ENCODE measurements around the gene ZNF189.

ZNF189 gene

GRCh38 chr9:101427358-101427757, 28.7 kb downstream of the ZNF189 start:
- no peak for FAIRE-seq

DNA sequence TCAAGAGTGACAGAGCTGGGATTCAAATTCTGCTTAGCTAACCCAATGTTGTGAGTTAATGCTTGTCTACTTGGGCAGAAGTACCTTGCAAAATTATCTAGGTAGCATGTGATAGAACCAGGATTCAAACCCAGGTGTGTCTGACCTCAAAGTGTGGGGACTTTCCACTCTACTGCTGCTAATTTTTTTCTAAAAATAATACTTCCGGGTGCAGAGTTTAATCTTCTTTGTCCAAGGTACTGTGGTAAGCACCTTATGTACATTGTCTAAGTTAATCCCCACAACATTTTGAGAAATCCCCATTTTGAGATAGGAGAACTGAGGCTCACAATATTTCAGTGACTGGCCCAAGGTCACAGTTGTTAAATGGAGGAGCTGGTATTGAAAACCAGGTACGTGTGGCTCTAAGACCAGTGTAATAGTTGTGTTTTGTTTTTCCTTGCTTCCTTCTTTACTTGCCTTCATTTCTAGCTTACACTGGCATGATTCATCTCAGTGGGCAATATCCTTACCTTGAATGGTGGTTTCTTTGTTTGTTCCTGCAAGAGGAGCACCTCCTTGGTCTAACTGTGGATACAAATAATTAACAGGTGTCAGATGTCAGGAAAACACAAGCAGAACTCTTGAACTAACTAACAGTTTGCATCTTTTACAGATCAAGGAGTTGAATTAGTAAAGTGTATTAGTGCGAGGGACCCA, 29.5 kb downstream of the ZNF189 start:
- no peak for FAIRE-seq

GRCh38 chr9:101428909-101429308, 30.3 kb downstream of the ZNF189 start:
- FAIRE-seq = no peak

- FAIRE-seq = no peak
Measured at GRCh38 chr9:101429736-101430135, 31.1 kb downstream of the ZNF189 start.

- no peak for FAIRE-seq
Measured at GRCh38 chr9:101432171-101432570, 33.5 kb downstream of the ZNF189 start.

DNA sequence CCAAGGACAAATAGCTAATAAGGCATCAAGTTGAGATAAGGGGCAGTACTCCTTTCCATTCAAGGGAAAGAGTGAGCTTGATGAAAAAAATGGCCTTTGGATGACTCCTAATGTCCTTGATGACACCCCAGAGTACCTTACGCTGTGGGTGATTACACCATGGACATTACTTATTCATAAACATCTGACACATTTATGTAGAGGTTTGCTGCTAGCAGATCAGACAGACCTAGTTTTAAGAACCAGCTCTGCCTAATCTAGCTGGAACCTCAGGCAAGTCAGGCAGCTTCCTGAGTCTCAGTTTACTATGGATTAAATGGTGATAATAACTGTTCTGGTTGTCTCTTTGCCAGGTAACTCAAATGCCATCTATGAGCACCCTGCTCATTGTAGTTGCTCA, 34.1 kb downstream of the ZNF189 start:
- FAIRE-seq = no peak

GRCh38 chr9:101433229-101433628, 34.6 kb downstream of the ZNF189 start:
- no peak for FAIRE-seq

- FAIRE-seq = no peak
Measured at GRCh38 chr9:101434998-101435397, 36.3 kb downstream of the ZNF189 start.

GRCh38 chr9:101435601-101436079, 37.0 kb downstream of the ZNF189 start, which contains the start of gene ALDOB:
TSS of gene ALDOB (minus strand) at chr9:101435774. CDS start at chr9:101430887, 4,887 bp downstream.
- FAIRE-seq = no peak

DNA sequence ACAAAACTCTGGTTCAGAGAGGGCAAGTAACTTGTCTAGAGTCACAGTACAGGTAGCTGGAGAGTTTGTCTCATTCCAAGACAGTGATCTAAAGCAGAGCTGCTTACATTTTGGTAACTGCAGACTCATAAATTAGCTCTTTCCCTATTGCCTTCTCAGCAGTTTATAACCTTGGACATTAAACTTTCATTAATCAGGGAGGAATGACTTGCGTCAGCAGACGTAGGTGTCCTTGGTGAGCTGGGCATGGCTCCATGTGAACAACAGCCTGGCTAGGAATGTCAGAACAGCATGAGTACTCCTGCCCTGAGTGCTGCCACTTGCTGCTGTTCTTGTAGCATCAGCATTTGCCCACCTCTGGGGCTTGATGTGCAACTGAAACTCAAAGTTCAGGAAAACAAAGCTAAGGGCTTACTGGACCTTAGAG, 39.2 kb downstream of the ZNF189 start:
- FAIRE-seq = no peak

DNA sequence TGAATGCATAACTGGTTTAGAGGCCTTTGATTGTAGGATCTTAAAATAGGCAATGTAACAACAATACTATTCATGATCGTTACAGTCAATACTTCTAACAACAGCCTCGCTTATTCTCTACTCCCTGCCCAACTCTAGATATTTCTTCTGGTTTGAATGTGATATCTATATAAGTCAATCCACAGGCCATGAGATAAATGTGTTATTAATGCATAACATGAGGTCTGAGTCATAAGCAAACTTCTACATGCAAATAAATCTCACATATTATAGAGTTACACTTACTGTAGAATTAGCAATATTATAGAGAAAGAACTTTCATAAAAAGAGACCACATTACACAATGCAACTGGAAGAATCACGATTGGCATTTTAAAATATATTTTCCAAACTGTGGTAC, 39.9 kb downstream of the ZNF189 start:
- no peak for FAIRE-seq

- FAIRE-seq = no peak
Measured at GRCh38 chr9:101440714-101441230, 42.1 kb downstream of the ZNF189 start.

DNA sequence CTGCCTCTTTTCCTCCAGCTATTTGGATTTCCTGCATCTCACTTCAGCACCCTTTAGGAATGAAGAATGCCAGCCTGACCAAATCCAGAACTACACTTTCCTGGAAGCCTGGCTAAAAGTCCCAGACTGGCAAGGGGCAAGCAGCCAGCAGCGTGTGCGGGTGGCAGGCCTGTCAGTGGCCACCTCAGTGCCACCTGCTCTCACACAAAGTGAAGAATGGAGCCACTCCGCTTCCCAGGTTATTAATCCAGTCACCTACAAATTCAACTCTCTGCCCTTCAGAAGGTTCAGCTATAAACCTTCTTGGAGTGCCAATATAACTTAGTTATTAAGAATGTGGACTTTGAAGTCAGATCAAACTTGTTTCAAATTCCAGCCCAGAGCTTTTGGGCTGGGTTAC, 43.7 kb downstream of the ZNF189 start:
- FAIRE-seq = no peak

- FAIRE-seq = no peak
Measured at GRCh38 chr9:101442736-101443135, 44.1 kb downstream of the ZNF189 start.

DNA sequence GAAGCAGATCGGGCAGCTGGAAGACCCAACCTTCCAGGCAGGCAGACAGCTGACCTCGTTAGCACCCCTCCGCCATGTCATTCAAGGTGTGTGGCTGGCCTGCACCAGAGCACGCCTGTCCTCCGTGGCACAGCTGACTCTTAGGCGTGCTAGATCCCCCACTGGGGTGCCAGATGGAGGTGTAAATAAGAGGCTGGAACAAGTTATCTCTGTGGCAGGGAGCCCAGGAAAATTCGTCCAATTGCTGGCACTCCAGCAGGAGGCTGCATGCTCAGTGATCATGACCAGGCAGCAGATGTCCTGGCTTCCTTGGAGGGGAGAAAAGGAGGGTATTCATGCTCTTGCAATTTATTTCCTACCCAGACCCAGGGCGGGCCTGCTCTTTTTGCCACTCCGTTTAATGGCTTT, 44.7 kb downstream of the ZNF189 start:
- FAIRE-seq = no peak

- FAIRE-seq = no peak
Measured at GRCh38 chr9:101445353-101446029, 46.8 kb downstream of the ZNF189 start.

- FAIRE-seq = no peak
Measured at GRCh38 chr9:101446732-101447131, 48.1 kb downstream of the ZNF189 start.

GRCh38 chr9:101448680-101449070, 50.0 kb downstream of the ZNF189 start:
- no peak for FAIRE-seq

DNA sequence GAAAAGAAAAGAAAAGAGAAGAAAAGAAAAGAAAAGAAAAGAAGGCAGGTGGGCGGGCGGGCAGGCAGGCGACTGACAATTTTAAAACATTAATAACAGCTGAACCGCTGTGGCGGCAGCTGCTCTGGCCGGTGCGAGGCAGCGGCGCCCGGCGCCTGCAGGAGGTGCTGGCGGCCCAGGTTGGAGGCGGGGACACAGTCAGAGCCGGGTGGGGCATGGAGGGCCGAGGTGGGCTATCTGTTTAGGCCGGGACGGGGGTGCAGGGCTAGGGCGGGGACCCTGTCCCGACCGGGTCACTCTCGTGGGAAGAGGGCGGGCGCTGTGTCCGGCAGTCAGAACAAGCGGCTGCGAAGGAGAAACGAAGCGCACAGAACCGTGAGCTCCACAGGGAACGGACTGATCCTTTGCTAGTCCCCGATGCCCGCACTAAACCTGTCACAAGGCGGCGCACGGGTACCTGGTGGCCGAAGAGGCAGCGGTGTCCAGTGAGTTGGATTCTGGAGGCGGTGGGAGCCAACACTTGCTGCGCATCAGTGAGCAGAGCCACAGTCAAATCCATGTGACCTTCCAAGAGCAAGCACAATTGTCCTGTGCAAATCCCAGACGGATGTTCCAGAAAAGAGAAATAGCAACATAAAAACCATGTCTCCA, 50.5 kb downstream of the ZNF189 start:
- no peak for FAIRE-seq

DNA sequence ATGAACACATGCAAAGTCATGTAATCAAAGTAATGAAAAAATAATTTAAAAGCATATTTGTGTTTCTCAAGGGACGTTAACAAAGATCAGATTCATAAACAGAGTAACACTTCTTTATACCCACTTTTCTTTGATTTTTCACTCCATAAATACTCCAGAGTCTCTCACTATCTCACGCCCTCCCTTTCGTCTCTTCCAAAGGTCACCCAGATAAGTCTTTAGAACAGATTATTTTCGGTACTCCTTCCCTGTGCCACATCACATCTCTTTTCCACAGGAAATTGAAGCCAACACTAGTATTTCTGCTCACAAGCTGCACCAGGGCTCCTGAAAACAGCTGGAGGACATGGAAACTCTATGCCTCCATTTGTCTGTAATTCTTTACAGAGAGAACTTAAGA, 52.3 kb downstream of the ZNF189 start:
- FAIRE-seq = no peak

DNA sequence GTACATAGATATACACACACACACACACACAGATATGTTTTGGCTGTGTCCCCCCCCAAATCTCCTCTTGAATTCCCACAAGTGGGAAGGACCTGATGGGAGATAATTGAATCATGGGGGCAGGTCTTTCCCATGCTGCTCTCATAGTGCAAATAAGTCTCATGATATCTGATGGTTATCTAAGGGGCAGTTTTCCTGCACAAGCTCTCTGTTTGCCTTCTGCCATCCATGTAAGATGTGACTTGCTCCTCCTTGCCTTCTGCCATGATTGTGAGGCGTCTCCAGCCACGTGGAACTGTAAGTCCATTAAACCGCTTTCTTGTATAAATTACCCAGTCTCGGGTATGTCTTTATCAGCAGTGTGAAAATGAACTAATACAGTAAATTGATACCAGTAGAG, 52.8 kb downstream of the ZNF189 start:
- no peak for FAIRE-seq

DNA sequence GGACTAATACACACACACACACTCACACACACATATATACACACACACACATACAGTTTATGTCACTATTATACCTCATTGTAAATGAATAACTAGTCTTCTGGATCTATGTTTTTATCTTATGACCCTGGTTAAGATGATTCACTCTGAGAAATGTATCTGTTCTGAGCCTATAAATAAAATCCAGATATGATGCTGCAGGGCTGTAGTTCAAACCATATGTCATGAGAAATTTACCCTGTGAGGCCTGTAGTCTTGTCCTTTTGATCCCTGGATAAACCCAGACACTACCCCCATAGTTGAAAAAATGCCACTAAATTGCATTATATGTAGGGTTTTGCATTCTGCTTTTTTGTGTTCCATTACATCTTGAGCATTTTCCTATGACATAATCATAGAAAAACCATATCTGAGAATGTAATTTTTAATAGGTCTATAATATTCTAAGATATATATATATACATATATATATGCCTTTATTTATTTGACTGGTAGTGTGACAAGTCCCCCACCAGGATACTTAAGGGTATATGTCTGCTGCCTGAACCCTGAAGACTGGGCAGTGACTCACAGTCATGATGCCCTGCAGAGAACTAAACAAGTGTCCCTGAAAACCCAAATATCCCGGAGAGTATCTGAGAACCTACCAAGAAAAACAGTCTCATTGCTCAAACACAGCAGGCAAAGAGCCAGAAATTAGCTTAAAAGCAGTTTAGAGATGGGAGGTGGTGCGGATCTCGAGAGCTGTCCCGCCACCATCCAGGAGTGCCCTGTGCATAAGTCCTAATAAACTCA, 55.3 kb downstream of the ZNF189 start:
- FAIRE-seq = no peak

Data from colon (tissue), 2 donors.